ENCODE measurements around the gene DLGAP4.

GRCh38 chr20:36267605-36268381 is 38.3 kb upstream of the DLGAP4 start:
- no peak for TF ChIP-seq ZNF384 (IDR thresholded peaks at IDR 0.05)
- no peak for TF ChIP-seq ELF4 (IDR thresholded peaks at IDR 0.05)
- TF ChIP-seq CTBP1 (IDR thresholded peaks at IDR 0.05; ENCODE audit: borderline replicate concordance), result no peak
- no peak for TF ChIP-seq TARDBP (IDR thresholded peaks at IDR 0.05)
